ENCODE measurements around the gene MTOR.
"Not testable (repeated sequence)": the region's sequence is repeated elsewhere in the genome, so short reads cannot be mapped to it uniquely, and the experiment has no call there.

The MTOR gene

GRCh38 chr1:11262171-11263049 is at the start of gene MTOR:
Gene MTOR (minus strand): TSS chr1:11262551. CDS start chr1:11259409, 3,142 bp downstream.
- peak; percentile 99 for DNase-seq
- H3K27me3 ChIP-seq (ENCODE audit: insufficient read depth, low read depth, severe bottlenecking) = no peaks in the 10 kb centered on the region
- no peaks in the 10 kb centered on the region for H3K9me3 ChIP-seq (ENCODE audit: severe bottlenecking)

DNA sequence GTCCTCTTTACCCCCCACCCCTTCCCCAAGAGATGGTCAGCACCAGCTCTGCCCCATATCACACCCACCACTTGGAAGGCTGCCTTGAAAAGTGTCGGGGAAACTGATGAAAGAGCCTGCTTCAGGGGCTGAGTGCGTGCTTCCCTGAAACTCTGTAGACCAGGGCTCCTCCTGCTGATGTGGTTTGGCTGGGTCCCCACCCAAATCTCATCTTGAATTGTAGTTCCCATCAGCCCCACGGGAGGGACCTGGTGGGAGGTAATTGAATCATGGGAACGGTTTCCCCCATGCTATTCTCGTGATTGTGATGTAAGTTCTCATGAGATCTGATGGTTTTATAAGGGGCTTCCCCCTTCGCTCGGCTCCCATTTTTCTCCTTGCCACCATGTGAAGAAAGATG is 47.0 kb upstream of the MTOR start:
- Histone ChIP-seq H3K36me3 (no peaks in the 10 kb centered on the region), H3K27me3 (ENCODE audit: insufficient read depth, low read depth, severe bottlenecking) (no peaks in the 10 kb centered on the region), H3K9me3 (ENCODE audit: severe bottlenecking) (no peaks in the 10 kb centered on the region), H3K4me3 (ENCODE audit: low read depth, low read length) (no peak overlapping the region), H3K27ac (no peak overlapping the region)
- TF ChIP-seq, protein P1, sequence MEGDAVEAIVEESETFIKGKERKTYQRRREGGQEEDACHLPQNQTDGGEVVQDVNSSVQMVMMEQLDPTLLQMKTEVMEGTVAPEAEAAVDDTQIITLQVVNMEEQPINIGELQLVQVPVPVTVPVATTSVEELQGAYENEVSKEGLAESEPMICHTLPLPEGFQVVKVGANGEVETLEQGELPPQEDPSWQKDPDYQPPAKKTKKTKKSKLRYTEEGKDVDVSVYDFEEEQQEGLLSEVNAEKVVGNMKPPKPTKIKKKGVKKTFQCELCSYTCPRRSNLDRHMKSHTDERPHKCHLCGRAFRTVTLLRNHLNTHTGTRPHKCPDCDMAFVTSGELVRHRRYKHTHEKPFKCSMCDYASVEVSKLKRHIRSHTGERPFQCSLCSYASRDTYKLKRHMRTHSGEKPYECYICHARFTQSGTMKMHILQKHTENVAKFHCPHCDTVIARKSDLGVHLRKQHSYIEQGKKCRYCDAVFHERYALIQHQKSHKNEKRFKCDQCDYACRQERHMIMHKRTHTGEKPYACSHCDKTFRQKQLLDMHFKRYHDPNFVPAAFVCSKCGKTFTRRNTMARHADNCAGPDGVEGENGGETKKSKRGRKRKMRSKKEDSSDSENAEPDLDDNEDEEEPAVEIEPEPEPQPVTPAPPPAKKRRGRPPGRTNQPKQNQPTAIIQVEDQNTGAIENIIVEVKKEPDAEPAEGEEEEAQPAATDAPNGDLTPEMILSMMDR (IDR thresholded peaks at IDR 0.05; ENCODE audit: low read depth, low read length) = no peak
- DNase-seq = no peak

More at GRCh38 chr1:11262171-11263049, at the start of gene MTOR:
- Histone ChIP-seq H3K27ac (peak within 1 kb of the TSS; percentile 94), H3K4me3 (ENCODE audit: low read depth, low read length) (peak within 1 kb of the TSS; percentile 76), H3K36me3 (peaks cover 23% of the 10 kb centered on the region)
- TF ChIP-seq, protein P1 (IDR thresholded peaks at IDR 0.05; ENCODE audit: low read depth, low read length) = peak; percentile 43; the same call in 1 of the 2 replicates

- Histone ChIP-seq H3K27ac (no peak overlapping the region), H3K9me3 (ENCODE audit: severe bottlenecking) (no peaks in the 10 kb centered on the region), H3K4me3 (ENCODE audit: low read depth, low read length) (no peak overlapping the region), H3K27me3 (ENCODE audit: insufficient read depth, low read depth, severe bottlenecking) (no peaks in the 10 kb centered on the region), H3K36me3 (no peaks in the 10 kb centered on the region)
- TF ChIP-seq, protein P1 (IDR thresholded peaks at IDR 0.05; ENCODE audit: low read depth, low read length) = no peak
- no peak for DNase-seq
These were observed 46.4 kb upstream of the MTOR start for GRCh38 chr1:11308699-11309224.

- H3K4me3 ChIP-seq (ENCODE audit: low read depth, low read length) = no peak overlapping the region
- H3K27ac ChIP-seq = no peak overlapping the region
- DNase-seq = no peak
- no peaks in the 10 kb centered on the region for H3K9me3 ChIP-seq (ENCODE audit: severe bottlenecking)
- TF ChIP-seq, protein P1 (IDR thresholded peaks at IDR 0.05; ENCODE audit: low read depth, low read length) = no peak
- H3K27me3 ChIP-seq (ENCODE audit: insufficient read depth, low read depth, severe bottlenecking) = no peaks in the 10 kb centered on the region
- no peaks in the 10 kb centered on the region for H3K36me3 ChIP-seq
These were observed 45.5 kb upstream of the MTOR start for GRCh38 chr1:11307852-11308251.

DNA sequence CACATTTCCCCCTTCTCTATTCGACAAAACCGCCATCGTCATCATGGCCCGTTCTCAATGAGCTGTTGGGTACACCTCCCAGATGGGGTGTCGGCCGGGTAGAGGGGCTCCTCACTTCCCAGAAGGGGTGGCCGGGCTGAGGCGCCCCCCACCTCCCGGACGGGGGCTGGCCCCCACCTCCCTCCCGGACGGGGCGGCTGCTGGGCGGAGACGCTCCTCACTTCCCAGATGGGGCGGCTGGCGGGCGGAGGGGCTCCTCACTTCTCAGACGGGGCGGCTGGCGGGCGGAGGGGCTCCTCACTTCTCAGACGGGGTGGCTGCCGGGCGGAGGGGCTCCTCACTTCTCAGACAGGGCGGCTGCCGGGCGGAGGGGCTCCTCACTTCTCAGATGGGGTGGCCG is 43.2 kb upstream of the MTOR start:
- not testable (repeated sequence) for DNase-seq; H3K9me3 ChIP-seq (ENCODE audit: severe bottlenecking); H3K27me3 ChIP-seq (ENCODE audit: insufficient read depth, low read depth, severe bottlenecking); H3K4me3 ChIP-seq (ENCODE audit: low read depth, low read length); H3K27ac ChIP-seq; H3K36me3 ChIP-seq

- no peaks in the 10 kb centered on the region for H3K36me3 ChIP-seq
- TF ChIP-seq, protein P1 (IDR thresholded peaks at IDR 0.05; ENCODE audit: low read depth, low read length) = no peak
- H3K27me3 ChIP-seq (ENCODE audit: insufficient read depth, low read depth, severe bottlenecking) = no peaks in the 10 kb centered on the region
- H3K9me3 ChIP-seq (ENCODE audit: severe bottlenecking) = no peaks in the 10 kb centered on the region
- DNase-seq = no peak
- H3K4me3 ChIP-seq (ENCODE audit: low read depth, low read length) = no peak overlapping the region
- H3K27ac ChIP-seq = no peak overlapping the region
These were observed 40.0 kb upstream of the MTOR start for GRCh38 chr1:11302366-11302765.
